ENCODE data around the gene SLC38A5.

Gene SLC38A5

GRCh38 chrX:48490661-48491060, 20.6 kb upstream of the SLC38A5 start:
- DNase-seq: no peak

- DNase-seq: no peak
Measured at GRCh38 chrX:48489892-48490291, 19.8 kb upstream of the SLC38A5 start.

- no peak for DNase-seq
Measured at GRCh38 chrX:48489296-48489695, 19.2 kb upstream of the SLC38A5 start.

GRCh38 chrX:48488034-48488433, 18.0 kb upstream of the SLC38A5 start:
- DNase-seq: no peak

- DNase-seq: no peak
Measured at GRCh38 chrX:48487362-48487798, 17.3 kb upstream of the SLC38A5 start.

- DNase-seq: no peak
Measured at GRCh38 chrX:48482526-48482925, 12.5 kb upstream of the SLC38A5 start.

- no peak for DNase-seq
Measured at GRCh38 chrX:48480583-48480982, 10.5 kb upstream of the SLC38A5 start.

- DNase-seq: no peak
Measured at GRCh38 chrX:48480142-48480541, 10.1 kb upstream of the SLC38A5 start.

GRCh38 chrX:48478806-48479205, 8.7 kb upstream of the SLC38A5 start:
- no peak for DNase-seq

- DNase-seq: no peak
Measured at GRCh38 chrX:48477960-48478755, 8.1 kb upstream of the SLC38A5 start.

GRCh38 chrX:48476919-48477318, 6.9 kb upstream of the SLC38A5 start:
- DNase-seq: no peak

GRCh38 chrX:48475774-48476577, 5.9 kb upstream of the SLC38A5 start, which contains the start of gene FTSJ1:
Gene FTSJ1 (plus strand): TSS chrX:48476199. CDS start chrX:48478048, 1,849 bp downstream.
- DNase-seq: peak; percentile 90

GRCh38 chrX:48475296-48475695, 5.2 kb upstream of the SLC38A5 start:
- no peak for DNase-seq

GRCh38 chrX:48474581-48474980, 4.5 kb upstream of the SLC38A5 start:
- no peak for DNase-seq

- DNase-seq: no peak
Measured at GRCh38 chrX:48474127-48474526, 4.1 kb upstream of the SLC38A5 start.

- DNase-seq: no peak
Measured at GRCh38 chrX:48473704-48473990, 3.6 kb upstream of the SLC38A5 start.

GRCh38 chrX:48472851-48473703, 3.0 kb upstream of the SLC38A5 start:
- DNase-seq: no peak

- DNase-seq: no peak
Measured at GRCh38 chrX:48472225-48472624, 2.2 kb upstream of the SLC38A5 start.

GRCh38 chrX:48471504-48471903, 1.4 kb upstream of the SLC38A5 start:
- no peak for DNase-seq

- no peak for DNase-seq
Measured at GRCh38 chrX:48470833-48471118, 716 bp upstream of the SLC38A5 start.

- DNase-seq: no peak
Measured at GRCh38 chrX:48468693-48469691, 1.1 kb downstream of the SLC38A5 start.

- no peak for DNase-seq
Measured at GRCh38 chrX:48468247-48468671, 1.8 kb downstream of the SLC38A5 start.

All from right forelimb (tissue), 1 donor.